Fibroblast of the conjunctiva (primary cell): Measurements from ENCODE around the gene FHIT.

Experiments used
- DNase-seq: peaks from one replicate; pipeline ENCODE4 v3.0.0-alpha.2; 2010; ENCODE audit warnings: low read depth

The FHIT gene

DNA sequence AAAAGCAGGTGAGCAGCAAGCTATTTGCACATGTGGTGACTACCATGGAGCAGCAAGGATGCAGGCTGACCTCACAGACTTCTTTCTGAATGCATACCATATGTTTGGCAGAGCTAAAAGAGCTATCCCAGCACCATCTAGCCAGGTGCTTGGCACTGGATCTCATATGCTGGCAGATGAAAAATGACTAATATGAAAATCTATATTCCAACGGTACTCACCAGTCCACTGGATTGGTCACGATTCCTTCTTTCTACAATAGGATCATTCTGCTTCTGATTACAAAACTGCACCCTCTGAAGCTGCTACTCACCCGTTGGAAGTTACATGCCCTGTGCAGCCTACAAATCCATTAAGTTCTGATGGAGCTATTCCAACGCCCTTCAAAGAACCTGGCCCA lies 1487.1 kb downstream of the FHIT start:
- peak; percentile 56 for DNase-seq

DNA sequence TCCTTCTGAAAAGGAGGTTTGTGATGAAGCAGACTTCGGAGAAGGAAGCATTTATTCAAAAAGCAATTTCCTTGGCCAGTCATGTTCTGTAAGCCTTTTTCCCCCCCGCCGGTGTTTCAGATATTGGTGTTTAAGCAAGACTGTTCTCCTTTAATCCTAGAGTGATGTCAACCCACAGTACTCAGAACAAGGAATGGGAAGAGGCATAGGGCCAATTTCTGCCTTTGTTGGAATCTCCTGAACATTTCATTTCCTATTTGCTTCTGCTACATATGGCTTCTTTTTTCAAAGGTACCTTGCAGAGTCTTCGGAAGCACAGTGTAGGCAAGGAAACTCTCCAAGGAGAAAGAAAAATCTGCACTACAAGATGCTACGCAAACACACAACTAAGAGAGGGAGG lies 1488.3 kb downstream of the FHIT start:
- DNase-seq, result no peak

DNA sequence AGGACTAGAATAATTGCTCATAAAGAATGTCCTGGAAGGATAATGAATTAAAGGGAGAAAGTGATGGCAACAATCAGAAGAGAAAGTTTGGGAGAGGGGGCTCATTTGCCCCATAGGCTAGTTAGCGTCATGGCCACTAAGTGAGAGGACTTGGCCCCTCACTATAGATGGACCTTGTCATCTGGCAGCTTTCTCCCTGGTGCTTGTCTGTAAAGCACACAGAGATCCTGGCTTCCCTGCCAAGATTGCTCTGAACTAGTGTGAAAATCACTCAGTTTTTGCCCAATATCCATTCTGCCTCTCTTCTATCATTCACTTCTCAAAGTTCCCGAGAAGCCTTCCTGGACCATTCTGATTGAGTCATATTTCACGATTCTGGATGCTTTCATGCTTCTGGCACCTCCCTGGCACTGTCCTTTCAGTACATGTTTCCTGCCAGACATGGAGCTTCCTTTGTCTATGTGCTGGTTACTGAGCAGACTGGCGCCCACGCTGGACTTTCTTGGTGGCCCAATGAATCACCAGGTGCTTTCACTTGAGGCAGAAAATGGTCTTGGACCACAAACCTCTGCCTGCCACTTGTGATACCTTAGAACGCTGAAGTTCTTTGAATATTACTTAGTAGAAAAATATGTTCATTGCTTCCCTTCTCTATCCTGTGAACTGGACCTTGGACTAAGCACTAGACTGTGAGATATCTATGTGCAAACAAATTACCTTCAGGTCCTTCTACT lies 1491.8 kb downstream of the FHIT start:
- no peak for DNase-seq

DNA sequence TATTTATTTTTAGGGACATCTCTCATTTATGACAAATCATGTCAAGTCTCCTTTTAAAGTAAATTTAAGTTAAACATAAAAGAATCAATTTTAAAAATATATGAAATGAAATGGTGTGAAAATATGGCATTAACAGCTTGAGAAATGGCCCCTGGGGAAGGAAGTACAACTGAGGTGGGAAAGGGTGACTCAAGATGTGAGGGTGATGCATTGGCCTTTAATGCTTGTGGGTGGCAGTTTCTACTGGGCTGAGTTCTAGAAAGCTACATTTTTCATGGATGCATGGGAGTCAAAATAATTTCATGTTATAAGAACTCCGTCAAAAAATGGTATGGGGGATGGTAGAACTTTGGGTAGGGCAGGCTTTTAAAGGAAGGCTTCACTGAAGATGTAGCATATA lies 1492.6 kb downstream of the FHIT start:
- no peak for DNase-seq

DNA sequence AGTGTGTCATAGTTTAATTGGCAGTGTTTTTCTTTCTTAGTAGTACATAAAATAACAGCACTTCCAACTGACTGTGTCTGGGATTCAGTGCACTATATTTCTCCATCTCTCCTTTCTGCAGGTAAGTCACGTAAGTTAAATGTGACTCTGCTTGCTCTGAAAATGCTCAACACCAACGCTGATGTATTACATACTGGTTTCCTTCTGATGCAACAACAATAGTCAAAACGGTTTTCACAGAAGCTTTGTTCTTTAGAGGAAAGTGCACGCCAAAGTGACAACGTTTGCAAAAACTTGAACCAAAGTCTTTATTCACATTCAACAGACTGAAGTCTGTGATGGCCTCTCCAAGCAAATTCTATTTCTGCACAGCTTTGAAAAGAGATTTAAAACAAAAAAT lies 1494.3 kb downstream of the FHIT start:
- DNase-seq, result no peak

DNA sequence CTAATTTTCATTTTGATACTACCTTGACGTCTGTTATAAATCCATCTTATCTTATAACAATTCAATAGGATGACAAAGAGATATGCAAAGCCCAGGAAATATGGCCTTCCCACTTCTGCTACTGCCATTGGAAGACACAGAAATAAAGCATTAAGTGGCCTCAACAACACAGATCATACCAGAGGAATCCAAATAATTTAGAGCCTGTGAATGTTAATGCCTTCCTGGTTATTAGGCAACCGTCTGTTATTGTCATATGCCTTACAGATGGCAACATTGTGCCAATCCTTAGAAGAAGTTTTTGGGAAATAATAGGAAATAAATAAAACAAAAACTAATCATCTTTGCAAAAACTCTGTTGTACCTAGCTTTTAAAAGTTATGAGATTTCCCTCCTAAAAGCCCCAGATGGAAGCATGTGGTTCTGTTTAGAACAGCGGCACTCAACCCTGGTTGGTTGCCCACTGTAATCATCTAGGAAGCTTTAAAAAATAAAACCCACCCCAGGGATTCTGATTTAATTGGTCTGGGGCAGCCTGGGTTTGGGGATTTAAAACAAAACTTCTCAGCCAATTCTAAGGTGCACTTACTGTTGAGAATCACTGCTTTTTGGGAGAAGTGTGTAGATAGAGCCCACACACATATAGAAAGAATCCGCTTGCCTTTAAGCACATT lies 1496.7 kb downstream of the FHIT start:
- no peak for DNase-seq

DNA sequence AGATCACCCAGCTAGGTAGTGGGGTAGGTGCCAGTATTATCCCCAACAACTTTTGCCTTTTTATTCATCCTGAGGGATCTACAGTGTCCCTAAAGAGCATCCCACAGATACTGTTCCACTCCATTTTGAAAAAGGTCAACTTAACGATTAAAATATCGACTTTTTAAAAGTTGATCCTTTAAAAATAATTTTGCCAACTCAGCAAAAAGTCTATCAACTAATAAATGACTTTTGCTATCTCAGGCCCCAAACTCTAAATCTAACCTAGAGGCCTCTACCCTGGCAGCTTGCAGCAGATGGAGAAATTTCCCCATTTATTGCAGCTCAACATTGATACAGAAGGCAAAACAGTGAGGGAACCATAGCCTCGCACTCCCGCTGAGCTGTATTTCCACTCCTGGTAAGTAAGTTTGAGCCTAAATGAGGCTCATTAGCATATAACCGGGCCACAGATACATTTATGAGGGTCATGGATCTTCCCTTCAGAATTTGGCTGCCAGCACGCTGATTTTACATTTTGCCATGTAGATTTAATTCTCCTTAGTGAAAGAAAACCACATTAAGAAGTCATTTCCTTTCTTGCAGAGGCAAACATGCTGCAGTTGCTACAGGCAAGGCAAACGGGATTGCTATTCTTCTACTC lies 1497.3 kb downstream of the FHIT start:
- DNase-seq, result no peak

DNA sequence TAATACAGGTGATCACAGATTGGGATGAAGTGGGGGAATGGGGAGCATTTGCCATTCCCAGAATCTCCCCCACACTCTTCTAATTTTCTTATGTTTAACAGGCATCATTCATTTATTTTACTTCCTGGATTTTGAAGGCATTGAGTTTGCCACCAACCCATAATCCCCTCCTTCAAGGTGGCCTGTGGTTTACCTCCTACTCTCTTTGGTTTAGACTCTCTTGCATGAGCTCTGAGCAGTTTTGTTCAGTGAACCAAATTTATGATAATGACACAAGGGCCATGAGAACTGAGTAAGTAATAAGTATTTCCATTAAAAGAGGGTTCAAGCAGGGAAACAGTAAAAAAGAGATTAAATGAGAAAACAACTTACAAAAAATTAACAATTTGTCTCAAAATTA lies 1498.3 kb downstream of the FHIT start:
- no peak for DNase-seq

DNA sequence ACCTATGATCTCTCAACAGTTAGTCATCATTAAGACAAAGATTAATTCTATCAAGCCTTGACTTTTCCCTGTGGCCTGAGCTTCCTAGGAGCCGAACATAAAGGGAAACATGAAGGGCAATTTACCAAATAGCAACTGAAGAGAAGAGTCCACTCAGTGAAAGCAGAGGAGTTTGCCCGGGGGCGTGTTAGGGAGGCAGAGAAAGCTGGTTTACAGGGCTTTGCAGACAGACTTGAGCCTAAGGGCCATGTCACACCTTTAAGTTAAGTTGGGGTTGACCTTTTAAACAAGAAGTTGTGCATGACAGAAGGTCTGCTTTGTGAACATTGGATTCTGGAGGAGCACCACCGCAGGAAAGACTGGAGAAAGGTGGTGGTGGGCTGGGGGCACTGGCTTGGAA lies 1499.6 kb downstream of the FHIT start:
- no peak for DNase-seq

DNA sequence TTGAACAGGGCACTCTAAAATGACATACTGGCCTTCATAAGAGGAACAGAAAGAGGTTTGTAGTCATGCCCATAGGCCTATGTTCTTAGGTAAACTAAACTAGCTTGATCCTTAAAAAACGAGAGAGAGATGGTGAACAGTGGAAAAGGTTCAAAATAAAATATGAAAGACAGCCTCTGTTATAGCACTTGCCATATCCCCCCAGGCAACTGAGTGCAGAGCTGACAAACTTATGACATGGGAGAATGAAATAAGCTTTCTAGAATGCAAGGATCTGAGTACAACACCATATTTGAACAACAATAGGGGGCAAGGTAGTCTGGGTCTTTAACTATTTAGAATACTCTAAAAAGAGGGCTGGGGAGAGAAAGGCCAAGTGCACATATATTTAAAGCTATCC lies 1500.9 kb downstream of the FHIT start:
- DNase-seq, result no peak

DNA sequence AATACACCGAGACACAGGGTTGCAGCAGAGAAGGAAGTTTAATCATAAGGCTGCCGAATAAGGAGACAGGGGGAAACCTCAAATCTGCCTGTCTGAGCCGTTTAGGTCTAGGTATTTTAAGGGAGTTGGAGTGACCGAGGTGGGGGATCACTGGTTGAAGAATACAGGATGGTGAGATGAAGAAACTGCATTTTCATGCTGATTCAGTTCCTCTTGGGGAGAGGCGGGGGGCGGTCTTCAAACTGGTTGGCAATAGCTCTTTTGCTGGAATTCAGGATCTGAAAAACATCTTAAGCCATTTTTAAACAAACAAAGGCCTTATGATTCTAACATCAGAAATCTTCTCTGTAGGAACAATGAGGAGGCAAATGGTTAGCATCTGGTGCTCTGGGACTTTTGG lies 1502.0 kb downstream of the FHIT start:
- peak; percentile 74 for DNase-seq

DNA sequence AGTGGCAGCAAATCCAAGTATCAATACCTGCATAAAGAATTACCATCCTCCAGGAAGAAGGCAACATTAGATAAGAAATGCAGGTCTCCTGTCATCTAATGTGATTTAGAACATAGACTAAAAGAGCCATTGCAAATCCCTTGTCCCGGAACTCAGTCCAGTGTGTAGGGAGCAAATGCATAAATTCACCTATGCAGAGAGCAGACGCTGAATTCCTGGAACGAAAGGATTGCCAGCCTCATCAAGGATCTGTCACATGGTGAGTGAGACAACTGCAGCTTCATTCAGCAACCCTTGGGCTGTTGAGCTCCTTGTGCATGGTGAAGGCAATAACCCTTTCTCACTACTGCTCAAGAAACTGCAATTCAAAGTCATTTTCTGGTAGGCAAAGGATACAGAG lies 1504.7 kb downstream of the FHIT start:
- no peak for DNase-seq

DNA sequence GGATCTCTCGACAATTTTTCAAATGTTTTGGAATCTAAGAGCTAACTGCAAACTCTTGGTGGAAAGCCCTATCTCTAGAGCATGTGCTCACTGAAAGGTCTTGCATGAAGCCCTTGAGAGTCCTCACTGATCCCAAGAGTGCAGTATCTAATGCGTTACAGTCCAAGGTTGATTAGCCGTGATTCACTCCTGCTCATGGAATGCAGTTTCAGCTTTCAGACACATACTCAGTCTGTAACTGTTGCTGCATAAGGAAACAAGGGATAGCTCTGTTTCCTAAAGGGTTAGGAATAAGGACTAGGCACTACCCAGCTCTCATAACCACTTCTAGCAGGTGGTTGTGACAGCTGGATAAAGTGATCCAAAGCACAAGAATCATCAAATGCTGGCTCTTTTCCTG lies 1514.0 kb downstream of the FHIT start:
- DNase-seq, result no peak

DNA sequence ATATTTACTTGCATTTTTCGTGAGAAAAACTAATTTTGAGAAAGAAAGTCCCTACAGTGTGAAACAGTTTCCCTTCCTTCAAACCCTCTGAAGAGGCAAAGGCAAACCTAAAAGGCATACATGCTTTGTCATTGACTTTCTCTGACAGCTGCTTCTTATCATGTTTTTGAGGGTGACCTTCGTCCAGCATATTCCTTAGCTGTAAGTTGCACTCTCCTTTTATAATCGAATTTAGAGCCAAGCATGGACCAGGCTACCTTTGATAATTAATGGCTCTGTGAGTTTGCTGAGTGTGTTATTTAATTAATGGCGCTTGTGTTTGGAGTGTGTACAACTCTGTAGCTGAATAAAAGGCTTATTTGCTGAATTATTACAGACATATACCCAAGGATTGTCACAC lies 1517.2 kb downstream of the FHIT start:
- no peak for DNase-seq

DNA sequence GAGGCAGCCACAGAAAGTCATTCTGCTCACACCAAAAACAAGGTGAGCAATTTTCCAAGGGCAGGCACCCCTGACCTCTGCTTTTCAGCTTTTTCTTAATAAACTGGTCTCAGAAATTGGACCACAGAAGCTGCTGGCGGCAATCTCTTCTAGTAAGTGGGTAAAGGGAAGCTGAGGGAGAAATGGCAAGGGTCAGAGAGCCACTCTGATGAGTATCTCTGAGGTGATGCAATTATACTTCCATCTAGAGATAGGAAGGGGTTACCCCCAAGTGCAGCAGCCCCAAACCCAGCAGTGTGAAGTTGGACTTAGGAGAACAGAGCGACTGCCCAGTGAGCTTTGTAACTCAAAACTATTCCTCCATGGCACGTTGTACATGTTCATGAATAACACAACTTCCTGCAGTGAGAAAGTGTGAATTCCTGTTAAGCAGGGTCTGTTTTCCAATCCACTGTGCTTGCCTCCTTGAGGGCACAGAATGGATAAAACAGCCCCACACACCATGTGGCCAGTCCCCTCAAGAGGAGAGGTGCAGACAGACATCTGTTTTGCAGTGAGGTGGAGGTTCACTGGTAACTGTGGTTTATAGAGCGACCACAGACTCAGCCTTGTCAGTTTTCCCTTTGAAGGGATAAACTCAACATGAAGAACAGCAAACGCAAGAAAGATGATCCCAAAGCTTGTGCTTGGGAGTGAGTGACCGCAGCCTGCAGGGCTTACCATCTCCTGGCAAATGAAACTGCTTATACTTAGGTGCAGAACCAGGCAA lies 1518.0 kb downstream of the FHIT start:
- DNase-seq, result no peak

DNA sequence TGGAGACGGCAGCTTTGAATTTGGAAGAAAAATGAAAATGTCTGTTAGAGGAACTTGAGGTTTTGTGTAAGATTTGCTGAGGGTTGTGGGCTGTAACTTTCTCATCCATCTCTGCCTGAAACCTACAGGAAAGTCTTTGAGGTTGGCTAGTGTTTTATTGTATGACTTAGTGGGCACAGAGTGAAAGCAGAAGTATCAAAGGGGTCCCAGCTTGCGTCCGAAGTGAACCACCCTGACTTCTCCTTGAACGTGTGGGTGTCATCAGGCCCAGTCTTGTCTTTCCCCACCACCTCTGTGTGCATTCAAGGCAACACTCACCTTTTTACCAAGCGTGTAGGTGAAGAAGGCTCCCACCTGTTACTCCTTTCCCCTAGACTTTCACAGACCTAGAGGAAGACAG lies 1519.3 kb downstream of the FHIT start:
- DNase-seq, result no peak

DNA sequence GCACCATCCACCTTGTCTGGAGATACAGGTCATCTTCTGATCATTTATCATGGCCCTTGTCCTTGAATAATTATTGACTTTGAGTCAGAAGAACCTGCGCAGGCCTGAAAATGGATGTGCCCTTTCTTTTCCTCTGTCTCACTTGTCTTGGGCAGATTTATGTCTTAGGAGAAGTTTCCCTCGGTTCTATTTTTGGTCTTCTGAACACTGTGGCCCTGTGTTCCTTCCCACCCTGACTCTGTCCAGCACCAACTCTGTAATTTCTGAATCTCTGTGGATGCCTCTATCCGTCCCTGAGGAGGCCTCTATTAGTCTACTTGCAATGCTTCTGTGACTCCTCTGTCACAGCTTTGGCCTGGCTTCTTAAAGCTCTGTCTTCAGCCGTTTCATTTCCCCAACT lies 1520.7 kb downstream of the FHIT start:
- no peak for DNase-seq

DNA sequence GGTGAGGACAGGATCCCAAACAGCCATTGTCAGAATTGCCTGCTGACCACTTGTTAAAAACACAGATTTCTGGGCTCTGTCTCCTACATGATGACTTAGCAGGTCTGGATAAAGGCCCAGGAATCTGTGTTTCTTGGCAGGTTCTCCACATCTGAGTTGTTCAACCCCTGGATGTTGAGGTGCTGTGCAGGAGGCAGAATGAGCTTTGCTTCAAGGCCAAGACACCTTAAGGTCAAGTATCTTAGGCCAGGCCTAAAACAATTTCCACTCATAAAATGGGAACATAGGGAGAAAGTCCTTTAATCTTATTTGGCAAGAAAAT lies 1522.7 kb downstream of the FHIT start:
- no peak for DNase-seq

DNA sequence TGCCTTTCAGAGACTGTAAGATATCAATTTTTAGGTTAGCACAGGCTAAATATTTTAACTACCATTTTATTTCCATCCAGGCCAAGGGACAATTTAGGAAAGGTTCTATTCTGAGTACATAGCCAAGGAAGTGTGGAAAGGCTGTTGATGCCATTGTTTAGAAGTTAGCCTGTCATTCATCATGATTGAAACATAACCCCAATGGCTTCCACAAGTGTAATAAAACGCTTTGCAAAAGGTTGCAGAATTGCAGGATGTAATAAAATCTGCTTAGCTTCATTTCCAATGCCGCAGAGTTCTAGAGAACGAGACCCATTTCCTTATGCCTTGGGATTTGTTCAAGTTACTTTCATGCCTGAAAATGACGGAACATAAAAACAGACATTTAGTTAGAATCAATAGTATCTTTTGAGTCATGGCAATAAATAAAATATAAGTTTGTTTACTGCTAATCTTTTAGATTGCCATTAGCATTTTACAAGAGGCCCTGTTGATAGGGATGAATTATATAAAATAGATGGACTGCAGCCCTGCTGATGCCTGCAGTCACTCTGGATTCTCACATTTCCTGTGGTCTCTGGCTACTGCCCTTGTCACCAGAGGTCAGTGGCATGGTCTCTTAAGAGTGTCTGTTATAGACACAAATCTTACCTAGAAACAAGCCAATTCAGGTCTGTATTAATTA lies 1523.2 kb downstream of the FHIT start:
- DNase-seq, result no peak

DNA sequence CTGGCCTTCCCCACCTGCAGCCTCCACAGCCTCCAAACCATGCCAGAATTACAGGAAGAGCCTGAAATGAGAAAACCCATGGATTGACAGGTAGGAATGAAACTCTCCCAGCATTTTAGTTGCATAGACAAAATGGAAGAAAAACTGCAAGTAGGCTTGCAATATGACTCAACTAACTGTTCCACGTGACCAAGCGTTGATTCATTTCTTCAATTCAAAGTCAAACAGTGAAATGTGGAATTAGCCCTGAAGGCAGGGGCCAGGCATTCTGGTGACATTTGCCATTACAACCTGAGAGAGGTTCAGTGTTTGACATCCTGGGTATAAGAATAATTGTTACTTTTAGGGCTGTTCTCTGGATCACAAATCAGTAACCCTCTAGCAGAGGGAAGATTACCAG lies 1525.0 kb downstream of the FHIT start:
- DNase-seq, result no peak

DNA sequence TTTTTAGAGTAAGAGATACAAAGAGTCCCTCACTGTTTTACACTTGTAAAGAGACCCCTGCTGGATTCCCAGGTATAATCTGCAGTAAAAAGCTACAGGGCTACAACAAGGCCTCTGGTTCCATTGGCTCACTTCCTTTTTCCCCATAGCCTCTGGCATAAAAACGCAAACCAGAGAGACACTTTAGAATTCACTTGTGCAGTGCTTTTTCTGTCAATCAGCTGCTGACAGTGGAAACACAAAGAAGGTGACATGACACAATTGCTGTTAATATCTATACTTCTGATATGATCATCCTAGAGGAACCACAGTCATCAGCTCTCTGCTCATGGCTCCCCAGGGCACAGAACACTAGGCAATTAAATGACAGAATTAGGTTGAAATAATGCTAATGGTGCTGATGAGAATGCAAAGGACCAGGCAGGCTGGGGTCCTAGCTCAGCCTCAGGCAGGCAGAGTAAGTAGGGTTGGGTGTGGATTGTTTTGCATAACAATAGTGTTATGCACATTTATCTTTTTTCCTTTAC lies 1533.5 kb downstream of the FHIT start:
- DNase-seq, result no peak

DNA sequence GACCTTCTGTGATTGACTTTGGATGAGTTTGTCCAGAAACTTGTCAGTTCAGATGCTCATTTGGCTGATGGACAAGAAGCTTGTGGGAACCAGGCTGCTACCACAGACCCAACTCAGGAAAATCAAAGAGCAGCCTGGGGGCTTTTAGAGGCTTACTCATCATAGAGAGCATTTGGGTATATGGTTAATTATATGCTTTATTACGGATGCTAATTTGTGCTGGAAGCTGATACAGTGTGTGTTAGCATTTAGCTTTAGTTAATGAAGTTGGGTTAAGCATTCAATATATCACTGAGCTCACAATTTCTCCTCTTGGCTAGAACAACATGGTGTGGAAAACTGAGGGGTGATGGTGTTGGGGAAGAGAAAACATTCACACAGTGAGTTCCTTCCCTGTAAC lies 1537.2 kb downstream of the FHIT start:
- DNase-seq, result no peak
